OCI-LY3 (cell line): ENCODE measurements around the gene B9D2.

Experiments used
- CTCF ChIP-seq: fragments of 200-600, 300-600 bp; sonication (generic); IDR thresholded peaks from 2 replicates; pipeline ENCODE4 v1.5.1; 2014; ENCODE audit warnings: antibody characterized with exemption, low read length, low read depth
- EZH2phosphoT487 ChIP-seq: fragments of 200-600 bp; shearing (Covaris generic); IDR thresholded peaks from 2 replicates; pipeline ENCODE4 v1.6.1; 2018; ENCODE audit warnings: antibody characterized with exemption, mixed run types, low read depth

GRCh38 chr19:41352279-41352608 is 11.7 kb downstream of the B9D2 start:
- TF ChIP-seq CTCF: no peak
- no peak for TF ChIP-seq EZH2phosphoT487
